NCI-H524 (cell line): ENCODE results near the gene RPS24.

Source experiments
- DNase-seq, 2 experiments: peaks; one replicate each; lab custom pipeline; 2025; lab: John Stamatoyannopoulos, UW

Gene RPS24

GRCh38 chr10:78028438-78029268, 5.0 kb upstream of the RPS24 start:
- no peak for DNase-seq

- peak; percentile 62 to 87 for DNase-seq
These were observed 4.1 kb upstream of the RPS24 start, which contains the start of gene POLR3A for GRCh38 chr10:78029269-78030226. Gene POLR3A, minus strand, starts transcription at chr10:78029515. Its CDS starts 108 bp downstream, at chr10:78029407.

- no peak for DNase-seq
These were observed 351 bp upstream of the RPS24 start for GRCh38 chr10:78033387-78033636.

GRCh38 chr10:78035025-78035424, 1.4 kb downstream of the RPS24 start:
- DNase-seq: no peak

GRCh38 chr10:78035437-78035836, 1.8 kb downstream of the RPS24 start:
- no peak for DNase-seq

GRCh38 chr10:78035933-78036583, 2.4 kb downstream of the RPS24 start:
- DNase-seq: no peak

- DNase-seq: no peak
These were observed 4.4 kb downstream of the RPS24 start for GRCh38 chr10:78038105-78038504.

- DNase-seq: no peak
These were observed 5.3 kb downstream of the RPS24 start for GRCh38 chr10:78038791-78039547.

GRCh38 chr10:78039743-78040142, 6.1 kb downstream of the RPS24 start:
- no peak for DNase-seq

- DNase-seq: no peak
These were observed 7.8 kb downstream of the RPS24 start for GRCh38 chr10:78041170-78042057.

GRCh38 chr10:78042058-78042751, 8.5 kb downstream of the RPS24 start:
- DNase-seq: no peak

- DNase-seq: no peak
These were observed 9.1 kb downstream of the RPS24 start for GRCh38 chr10:78042752-78043104.

- DNase-seq: no peak
These were observed 10.5 kb downstream of the RPS24 start for GRCh38 chr10:78044179-78044578.

- no peak for DNase-seq
These were observed 11.0 kb downstream of the RPS24 start for GRCh38 chr10:78044699-78045098.

- DNase-seq: no peak
These were observed 11.6 kb downstream of the RPS24 start for GRCh38 chr10:78045237-78045636.

- no peak for DNase-seq
These were observed 12.2 kb downstream of the RPS24 start for GRCh38 chr10:78045856-78046255.

GRCh38 chr10:78046711-78047269, 13.1 kb downstream of the RPS24 start:
- DNase-seq: no peak

GRCh38 chr10:78047314-78047891, 13.7 kb downstream of the RPS24 start:
- DNase-seq: peak; percentile 65 to 89

GRCh38 chr10:78049851-78050250, 16.2 kb downstream of the RPS24 start:
- DNase-seq: no peak
